ENCODE data around the gene AMH. TPM values are rescaled to one million over a fixed set of nuclear protein-coding genes. Genes with fewer than 3 reads are reported as not detected.

Gene AMH
- total and polyA plus RNA-seq, 4 donors: 0.08 to 0.59 (median 0.47) TPM; not detected in 1

- H3K9me3 ChIP-seq (ENCODE audit: control insufficient read depth in 4 of 4, low read length in 3 of 4): no peaks in the 10 kb centered on the region
- H3K4me1 ChIP-seq (ENCODE audit: control insufficient read depth in 4 of 4, insufficient read depth in 4 of 4, low read length in 3 of 4): peaks cover 10 to 38% (median 32%) of the 10 kb centered on the region in 4 donors
- 76% methylated on average over 9 of the region's 9 CpGs for WGBS
- no peak for TF ChIP-seq FOXA1 (IDR thresholded peaks at IDR 0.05)
- no peak for TF ChIP-seq YY1 (IDR thresholded peaks at IDR 0.05)
- no peak for TF ChIP-seq JUND (IDR thresholded peaks at IDR 0.05)
- TF ChIP-seq ZBTB33 (IDR thresholded peaks at IDR 0.05): no peak
- no peak for TF ChIP-seq SP1 (IDR thresholded peaks at IDR 0.05)
- no peak for TF ChIP-seq REST (IDR thresholded peaks at IDR 0.05)
- no peak for TF ChIP-seq MAX (IDR thresholded peaks at IDR 0.05)
- no peak for TF ChIP-seq CTCF (IDR thresholded peaks at IDR 0.05; ENCODE audit: low read depth, low read length, missing input control)
- TF ChIP-seq RXRA (IDR thresholded peaks at IDR 0.05): no peak
- no peak for TF ChIP-seq HNF4A (conservative IDR thresholded peaks at IDR 0.05)
- TF ChIP-seq GABPA (IDR thresholded peaks at IDR 0.05 in 1 of 2, conservative IDR thresholded peaks at IDR 0.05 in 1 of 2): no peak
- no peak for TF ChIP-seq NR2F2 (IDR thresholded peaks at IDR 0.05)
- TF ChIP-seq EGR1 (IDR thresholded peaks at IDR 0.05; ENCODE audit: low read depth in 2 of 2): no peak
- no peaks in the 10 kb centered on the region for H3K27me3 ChIP-seq (ENCODE audit: control insufficient read depth in 4 of 4, insufficient read depth in 4 of 4, low read length in 3 of 4)
- peak overlapping the region in 1 of 2 donors; percentile 17 for H3K9ac ChIP-seq (ENCODE audit: low read depth in 1 of 2, low read length in 2 of 2)
- DNase-seq (ENCODE audit: low spot score): no peak
- no peak overlapping the region for H3K4me3 ChIP-seq (ENCODE audit: low read depth in 1 of 3, low read length in 3 of 3)
- H3K36me3 ChIP-seq (ENCODE audit: control insufficient read depth in 4 of 4, insufficient read depth in 3 of 4, low read depth in 1 of 4, low read length in 3 of 4): peaks cover 4 to 9% (median 8%) of the 10 kb centered on the region in 4 donors
- peak overlapping the region; percentile 45 to 52 for H3K27ac ChIP-seq (ENCODE audit: low read depth in 1 of 2, low read length in 2 of 2)
These were observed 25.1 kb downstream of the AMH start for GRCh38 chr19:2274185-2274711.

GRCh38 chr19:2274931-2275535 lies 25.9 kb downstream of the AMH start:
- TF ChIP-seq HNF4G (IDR thresholded peaks at IDR 0.05) (no peak), RAD21 (IDR thresholded peaks at IDR 0.05) (peak; percentile 75 to 84), CTCF (IDR thresholded peaks at IDR 0.05; ENCODE audit: low read depth, low read length, missing input control) (peak; percentile 55)
- DNase-seq (ENCODE audit: low spot score): peak; percentile 64
- peaks cover 4 to 9% (median 8%) of the 10 kb centered on the region in 4 donors for H3K36me3 ChIP-seq (ENCODE audit: control insufficient read depth in 4 of 4, insufficient read depth in 3 of 4, low read depth in 1 of 4, low read length in 3 of 4)
- no peak overlapping the region for H3K4me3 ChIP-seq (ENCODE audit: low read depth in 1 of 3, low read length in 3 of 3)
- no peaks in the 10 kb centered on the region for H3K27me3 ChIP-seq (ENCODE audit: control insufficient read depth in 4 of 4, insufficient read depth in 4 of 4, low read length in 3 of 4)
- H3K9me3 ChIP-seq (ENCODE audit: control insufficient read depth in 4 of 4, low read length in 3 of 4): no peaks in the 10 kb centered on the region
- H3K27ac ChIP-seq (ENCODE audit: low read depth in 1 of 2, low read length in 2 of 2): no peak overlapping the region
- H3K9ac ChIP-seq (ENCODE audit: low read depth in 1 of 2, low read length in 2 of 2): no peak overlapping the region
- WGBS: 65% methylated on average over 16 of the region's 16 CpGs
- peaks cover 10 to 38% (median 32%) of the 10 kb centered on the region in 4 donors for H3K4me1 ChIP-seq (ENCODE audit: control insufficient read depth in 4 of 4, insufficient read depth in 4 of 4, low read length in 3 of 4)
